ENCODE results near the gene SIX1.

DNA sequence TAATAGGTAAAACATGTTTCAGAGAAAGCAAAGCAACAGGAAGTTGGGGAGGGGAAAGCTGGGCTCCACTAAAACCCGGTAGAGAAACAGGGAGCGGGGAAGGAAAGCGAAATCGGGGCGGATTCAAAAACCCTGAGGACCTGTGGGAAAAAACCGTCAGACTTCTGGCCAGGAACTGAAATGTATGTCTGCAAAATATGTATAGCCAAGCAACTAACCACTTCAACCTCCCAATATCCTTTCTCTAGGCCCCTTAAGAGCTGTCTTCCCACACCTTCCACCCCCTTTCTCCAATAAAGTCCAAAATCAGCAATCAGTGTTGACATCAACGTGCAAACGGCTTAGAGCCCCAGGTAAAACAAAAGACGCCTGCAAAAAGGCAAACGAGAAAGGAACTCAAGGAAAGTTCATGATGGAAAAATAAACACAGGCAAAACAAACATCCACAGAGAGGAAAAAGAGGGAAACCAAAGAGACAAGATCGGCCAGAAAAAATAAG, 32.8 kb downstream of the SIX1 start:
- no peak for TF ChIP-seq POLR2A (IDR thresholded peaks at IDR 0.05)
- TF ChIP-seq, protein P1, sequence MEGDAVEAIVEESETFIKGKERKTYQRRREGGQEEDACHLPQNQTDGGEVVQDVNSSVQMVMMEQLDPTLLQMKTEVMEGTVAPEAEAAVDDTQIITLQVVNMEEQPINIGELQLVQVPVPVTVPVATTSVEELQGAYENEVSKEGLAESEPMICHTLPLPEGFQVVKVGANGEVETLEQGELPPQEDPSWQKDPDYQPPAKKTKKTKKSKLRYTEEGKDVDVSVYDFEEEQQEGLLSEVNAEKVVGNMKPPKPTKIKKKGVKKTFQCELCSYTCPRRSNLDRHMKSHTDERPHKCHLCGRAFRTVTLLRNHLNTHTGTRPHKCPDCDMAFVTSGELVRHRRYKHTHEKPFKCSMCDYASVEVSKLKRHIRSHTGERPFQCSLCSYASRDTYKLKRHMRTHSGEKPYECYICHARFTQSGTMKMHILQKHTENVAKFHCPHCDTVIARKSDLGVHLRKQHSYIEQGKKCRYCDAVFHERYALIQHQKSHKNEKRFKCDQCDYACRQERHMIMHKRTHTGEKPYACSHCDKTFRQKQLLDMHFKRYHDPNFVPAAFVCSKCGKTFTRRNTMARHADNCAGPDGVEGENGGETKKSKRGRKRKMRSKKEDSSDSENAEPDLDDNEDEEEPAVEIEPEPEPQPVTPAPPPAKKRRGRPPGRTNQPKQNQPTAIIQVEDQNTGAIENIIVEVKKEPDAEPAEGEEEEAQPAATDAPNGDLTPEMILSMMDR (IDR thresholded peaks at IDR 0.05), result no peak
